ENCODE data around the gene SPP2.

The SPP2 gene

GRCh38 chr2:234044157-234044556 lies 6.3 kb upstream of the SPP2 start:
- DNase-seq: no peak

- DNase-seq: no peak
These were observed 4.0 kb upstream of the SPP2 start for GRCh38 chr2:234046521-234046920.

GRCh38 chr2:234047361-234047760 lies 3.1 kb upstream of the SPP2 start:
- DNase-seq: no peak

- DNase-seq: no peak
These were observed 2.5 kb upstream of the SPP2 start for GRCh38 chr2:234048049-234048448.

GRCh38 chr2:234051374-234052070 lies 1.0 kb downstream of the SPP2 start:
- DNase-seq: no peak

GRCh38 chr2:234058881-234059280 lies 8.4 kb downstream of the SPP2 start:
- no peak for DNase-seq

GRCh38 chr2:234060236-234060635 lies 9.7 kb downstream of the SPP2 start:
- DNase-seq: no peak

GRCh38 chr2:234061624-234062257 lies 11.2 kb downstream of the SPP2 start:
- no peak for DNase-seq

- no peak for DNase-seq
These were observed 16.1 kb downstream of the SPP2 start for GRCh38 chr2:234066587-234066986.

GRCh38 chr2:234071664-234072063 lies 21.2 kb downstream of the SPP2 start:
- no peak for DNase-seq

- DNase-seq: no peak
These were observed 22.0 kb downstream of the SPP2 start for GRCh38 chr2:234072454-234072853.

- DNase-seq: no peak
These were observed 24.4 kb downstream of the SPP2 start for GRCh38 chr2:234074751-234075517.

- no peak for DNase-seq
These were observed 25.0 kb downstream of the SPP2 start for GRCh38 chr2:234075518-234075915.

- no peak for DNase-seq
These were observed 25.4 kb downstream of the SPP2 start for GRCh38 chr2:234075947-234076346.

- DNase-seq: no peak
These were observed 25.9 kb downstream of the SPP2 start for GRCh38 chr2:234076451-234076850.

GRCh38 chr2:234078129-234078528 lies 27.6 kb downstream of the SPP2 start:
- DNase-seq: no peak

GRCh38 chr2:234081970-234082822 lies 31.7 kb downstream of the SPP2 start:
- DNase-seq: no peak

- no peak for DNase-seq
These were observed 33.3 kb downstream of the SPP2 start for GRCh38 chr2:234083572-234084348.

- no peak for DNase-seq
These were observed 41.0 kb downstream of the SPP2 start for GRCh38 chr2:234091432-234091879.

- DNase-seq: no peak
These were observed 41.4 kb downstream of the SPP2 start for GRCh38 chr2:234091883-234092282.

- no peak for DNase-seq
These were observed 41.8 kb downstream of the SPP2 start for GRCh38 chr2:234092344-234092743.

GRCh38 chr2:234095301-234095700 lies 44.8 kb downstream of the SPP2 start:
- no peak for DNase-seq
